ENCODE measurements around the gene USP38. TPM values are rescaled to one million over a fixed set of nuclear protein-coding genes. Genes with fewer than 3 reads are reported as not detected.

USP38 gene
- total and polyA plus RNA-seq, 2 of the 4 experiments (the other 2 are of a cell fraction) = 5.5 to 17.0 TPM

DNA sequence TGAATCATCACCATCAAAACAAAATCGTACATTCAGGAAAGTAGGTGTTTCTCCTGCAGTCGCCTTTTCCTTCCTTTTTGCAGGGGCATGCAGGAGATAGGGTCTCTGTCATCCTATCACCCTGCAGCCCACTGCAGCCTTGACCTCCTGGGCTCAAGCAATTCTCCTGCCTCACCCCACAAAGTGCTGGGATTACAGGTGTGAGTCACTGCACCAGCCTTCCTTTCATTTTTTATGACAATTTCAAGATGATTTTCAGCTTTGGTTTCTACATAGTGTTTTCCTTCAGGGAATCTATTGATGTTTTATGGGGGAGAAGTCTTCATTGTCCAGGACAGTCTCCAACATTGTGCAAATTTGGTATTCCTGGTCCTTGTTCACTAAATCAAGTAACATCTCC lies 71.7 kb downstream of the USP38 start:
- no peak overlapping the region for H2AFZ ChIP-seq (replicated peaks; ENCODE audit: low read length, poor library complexity)
- H3K4me2 ChIP-seq (ENCODE audit: low read depth, low read length) = no peak overlapping the region
- H3K27me3 ChIP-seq (ENCODE audit: control insufficient read depth, insufficient read depth, low read length) = no peaks in the 10 kb centered on the region
- H3K9me1 ChIP-seq (ENCODE audit: insufficient read depth, low read length) = no peaks in the 10 kb centered on the region; the same call in 1 of the 2 replicates
- no peak overlapping the region for H4K5ac ChIP-seq (ENCODE audit: low read depth, low read length)
- intact Hi-C loops (cut with micrococcal nuclease) (no loop called here), in situ Hi-C loops (cut with MboI; ENCODE audit: low sequenced_read_pairs) (no loop called here), dilution Hi-C loops (cut with HindIII; ENCODE audit: low sequenced_read_pairs, unreplicated experiment) (no loop called here)
- BruUV-seq (replicated peaks) = no TSS peak
- no peak overlapping the region for H3K27ac ChIP-seq (ENCODE audit: insufficient read depth, low read length)
- no peak overlapping the region for H3K9ac ChIP-seq (ENCODE audit: low read depth, low read length)
- no peak overlapping the region for H2AK5ac ChIP-seq (ENCODE audit: low read depth, low read length)
- H3K23ac ChIP-seq (ENCODE audit: low read depth, low read length) = no peak overlapping the region
- CTCF ChIA-PET = interaction anchor here (0.6 to 1.0 kb wide), 2 partner anchors 35 to 64 kb away, joined by 3 read pairs; no protein-coding TSS in a partner anchor
- no peaks in the 10 kb centered on the region for H3K36me3 ChIP-seq (ENCODE audit: control insufficient read depth, insufficient read depth, low read length)
- no peak overlapping the region for H2BK120ac ChIP-seq (ENCODE audit: low read depth, low read length)
- H3K14ac ChIP-seq (replicated peaks; ENCODE audit: low read depth, low read length) = no peak overlapping the region
- H3K4me3 ChIP-seq (ENCODE audit: insufficient read depth, low read depth, low read length) = no peak overlapping the region
- H4K20me1 ChIP-seq (ENCODE audit: insufficient read depth, low read length) = no peaks in the 10 kb centered on the region
- H3K4me1 ChIP-seq (ENCODE audit: control insufficient read depth, insufficient read depth, low read length) = peaks cover 3% of the 10 kb centered on the region
- no CpG with 5 or more reads among the region's 2 CpGs for WGBS, 2 experiments (ENCODE audit: extremely low coverage in 2 of 2, insufficient read length in 1 of 2)
- TF ChIP-seq RCOR1 (IDR thresholded peaks at IDR 0.05; ENCODE audit: insufficient replicate concordance, low read length) = no peak
- no peak for TF ChIP-seq RFX5 (IDR thresholded peaks at IDR 0.05; ENCODE audit: low read depth, low read length)
- no peak for TF ChIP-seq MAFK (IDR thresholded peaks at IDR 0.05; ENCODE audit: low read depth, low read length)
- TF ChIP-seq, protein P1, sequence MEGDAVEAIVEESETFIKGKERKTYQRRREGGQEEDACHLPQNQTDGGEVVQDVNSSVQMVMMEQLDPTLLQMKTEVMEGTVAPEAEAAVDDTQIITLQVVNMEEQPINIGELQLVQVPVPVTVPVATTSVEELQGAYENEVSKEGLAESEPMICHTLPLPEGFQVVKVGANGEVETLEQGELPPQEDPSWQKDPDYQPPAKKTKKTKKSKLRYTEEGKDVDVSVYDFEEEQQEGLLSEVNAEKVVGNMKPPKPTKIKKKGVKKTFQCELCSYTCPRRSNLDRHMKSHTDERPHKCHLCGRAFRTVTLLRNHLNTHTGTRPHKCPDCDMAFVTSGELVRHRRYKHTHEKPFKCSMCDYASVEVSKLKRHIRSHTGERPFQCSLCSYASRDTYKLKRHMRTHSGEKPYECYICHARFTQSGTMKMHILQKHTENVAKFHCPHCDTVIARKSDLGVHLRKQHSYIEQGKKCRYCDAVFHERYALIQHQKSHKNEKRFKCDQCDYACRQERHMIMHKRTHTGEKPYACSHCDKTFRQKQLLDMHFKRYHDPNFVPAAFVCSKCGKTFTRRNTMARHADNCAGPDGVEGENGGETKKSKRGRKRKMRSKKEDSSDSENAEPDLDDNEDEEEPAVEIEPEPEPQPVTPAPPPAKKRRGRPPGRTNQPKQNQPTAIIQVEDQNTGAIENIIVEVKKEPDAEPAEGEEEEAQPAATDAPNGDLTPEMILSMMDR (conservative IDR thresholded peaks at IDR 0.05; ENCODE audit: low read depth, low read length) = no peak
- TF ChIP-seq, protein P2, sequence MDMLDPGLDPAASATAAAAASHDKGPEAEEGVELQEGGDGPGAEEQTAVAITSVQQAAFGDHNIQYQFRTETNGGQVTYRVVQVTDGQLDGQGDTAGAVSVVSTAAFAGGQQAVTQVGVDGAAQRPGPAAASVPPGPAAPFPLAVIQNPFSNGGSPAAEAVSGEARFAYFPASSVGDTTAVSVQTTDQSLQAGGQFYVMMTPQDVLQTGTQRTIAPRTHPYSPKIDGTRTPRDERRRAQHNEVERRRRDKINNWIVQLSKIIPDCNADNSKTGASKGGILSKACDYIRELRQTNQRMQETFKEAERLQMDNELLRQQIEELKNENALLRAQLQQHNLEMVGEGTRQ (IDR thresholded peaks at IDR 0.05; ENCODE audit: low read depth, low read length) = no peak
- TF ChIP-seq RAD21 (IDR thresholded peaks at IDR 0.05; ENCODE audit: low read length) = no peak
- no peak for TF ChIP-seq SMC3 (IDR thresholded peaks at IDR 0.05; ENCODE audit: low read depth, low read length)
- H2AK9ac ChIP-seq (replicated peaks; ENCODE audit: low read depth, low read length, poor library complexity) = no peak overlapping the region
- no peak overlapping the region for H3K4ac ChIP-seq (ENCODE audit: low read depth, low read length)
- no peak overlapping the region for H4K91ac ChIP-seq (ENCODE audit: insufficient read depth, low read depth, low read length)
- no peak overlapping the region for H3K56ac ChIP-seq (ENCODE audit: extremely low read depth, insufficient read depth, low read length)
- POLR2A ChIA-PET (ENCODE audit: unreplicated experiment) = no interaction called here
- no peak for ATAC-seq (ENCODE audit: low read depth)
- H3K9me3 ChIP-seq (ENCODE audit: control insufficient read depth, insufficient read depth, low read length) = no peaks in the 10 kb centered on the region
- H4K8ac ChIP-seq (ENCODE audit: low read depth in 2 of 2, low read length in 2 of 2) = no peak overlapping the region
- no peaks in the 10 kb centered on the region for H3K79me1 ChIP-seq (ENCODE audit: low read depth in 1 of 2, low read length in 2 of 2)
- H3K18ac ChIP-seq (ENCODE audit: low read depth, low read length) = no peak overlapping the region
- H2BK20ac ChIP-seq (ENCODE audit: low read depth, low read length) = no peak overlapping the region
- H2BK15ac ChIP-seq (ENCODE audit: low read depth, low read length) = no peak overlapping the region
- H2BK5ac ChIP-seq (ENCODE audit: low read depth, low read length, poor library complexity, severe bottlenecking) = no peak overlapping the region
- no peak for DNase-seq

All from IMR-90 (cell line).